Vagina (tissue), 2 donors: ENCODE data around the gene PRKAG2.

ENCODE experiments used
- POLR2A ChIP-seq, 2 donors: fragments of 450-650 bp; IDR thresholded peaks; one replicate each; pipeline ENCODE4 v1.6.1; 2017; ENCODE audit warnings: antibody characterized with exemption in 2 of 2, mild to moderate bottlenecking in 2 of 2, moderate library complexity in 2 of 2
- TF ChIP-seq, protein P1 (sequence below), 3 experiments: fragments of 450-650 bp in 2 of 3; fragments of 200-600 bp in 1 of 3; sonication (generic) in 1 of 3; IDR thresholded peaks; one replicate each; pipeline ENCODE4 v1.5.1; 2017 to 2019; ENCODE audit warnings: antibody characterized with exemption in 3 of 3, mild to moderate bottlenecking in 2 of 3, moderate library complexity in 2 of 3

GRCh38 chr7:151792636-151793035 is 84.3 kb downstream of the PRKAG2 start:
- TF ChIP-seq, protein P1, sequence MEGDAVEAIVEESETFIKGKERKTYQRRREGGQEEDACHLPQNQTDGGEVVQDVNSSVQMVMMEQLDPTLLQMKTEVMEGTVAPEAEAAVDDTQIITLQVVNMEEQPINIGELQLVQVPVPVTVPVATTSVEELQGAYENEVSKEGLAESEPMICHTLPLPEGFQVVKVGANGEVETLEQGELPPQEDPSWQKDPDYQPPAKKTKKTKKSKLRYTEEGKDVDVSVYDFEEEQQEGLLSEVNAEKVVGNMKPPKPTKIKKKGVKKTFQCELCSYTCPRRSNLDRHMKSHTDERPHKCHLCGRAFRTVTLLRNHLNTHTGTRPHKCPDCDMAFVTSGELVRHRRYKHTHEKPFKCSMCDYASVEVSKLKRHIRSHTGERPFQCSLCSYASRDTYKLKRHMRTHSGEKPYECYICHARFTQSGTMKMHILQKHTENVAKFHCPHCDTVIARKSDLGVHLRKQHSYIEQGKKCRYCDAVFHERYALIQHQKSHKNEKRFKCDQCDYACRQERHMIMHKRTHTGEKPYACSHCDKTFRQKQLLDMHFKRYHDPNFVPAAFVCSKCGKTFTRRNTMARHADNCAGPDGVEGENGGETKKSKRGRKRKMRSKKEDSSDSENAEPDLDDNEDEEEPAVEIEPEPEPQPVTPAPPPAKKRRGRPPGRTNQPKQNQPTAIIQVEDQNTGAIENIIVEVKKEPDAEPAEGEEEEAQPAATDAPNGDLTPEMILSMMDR (IDR thresholded peaks at IDR 0.05): no peak
- TF ChIP-seq POLR2A (IDR thresholded peaks at IDR 0.05): no peak
